DMS79 (cell line): ENCODE data around the gene GPATCH2L.
A peak's percentile ranks its signal among the peaks of the same experiment; 100 is the strongest.

Source experiments
- DNase-seq: peaks from one replicate; lab custom pipeline; 2025; lab: John Stamatoyannopoulos, UW

The GPATCH2L gene

DNA sequence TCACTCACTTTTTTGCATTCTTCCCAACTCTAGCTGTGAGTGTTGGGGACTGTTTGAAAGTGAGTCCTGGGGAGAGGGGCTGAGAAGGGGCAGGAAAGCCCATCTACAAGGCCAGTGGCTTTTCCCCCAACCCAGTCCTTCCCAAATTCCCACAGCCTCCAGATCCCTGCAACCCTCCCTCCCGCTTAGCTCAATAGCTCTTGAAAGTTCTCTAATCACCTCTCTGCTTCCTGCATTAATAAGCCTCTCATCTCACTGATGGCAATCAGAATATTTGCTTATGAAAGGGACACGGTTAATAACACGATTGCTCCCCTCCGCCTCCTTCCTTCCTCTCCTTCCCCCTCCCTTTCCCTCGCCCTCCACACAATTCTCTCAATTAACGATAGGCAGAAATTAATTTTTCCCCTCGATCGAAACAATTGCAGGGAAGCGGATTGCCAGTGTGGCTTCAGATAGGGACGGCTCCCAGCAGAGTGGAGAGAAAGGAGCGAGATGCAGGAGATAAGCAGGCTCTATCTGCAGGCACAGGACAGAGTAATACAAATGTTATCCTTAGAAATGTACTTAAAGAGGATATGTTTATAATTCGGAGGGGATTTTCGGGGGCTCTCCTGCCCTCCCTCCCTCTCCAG, 15.1 kb upstream of the GPATCH2L start:
- DNase-seq, result no peak

DNA sequence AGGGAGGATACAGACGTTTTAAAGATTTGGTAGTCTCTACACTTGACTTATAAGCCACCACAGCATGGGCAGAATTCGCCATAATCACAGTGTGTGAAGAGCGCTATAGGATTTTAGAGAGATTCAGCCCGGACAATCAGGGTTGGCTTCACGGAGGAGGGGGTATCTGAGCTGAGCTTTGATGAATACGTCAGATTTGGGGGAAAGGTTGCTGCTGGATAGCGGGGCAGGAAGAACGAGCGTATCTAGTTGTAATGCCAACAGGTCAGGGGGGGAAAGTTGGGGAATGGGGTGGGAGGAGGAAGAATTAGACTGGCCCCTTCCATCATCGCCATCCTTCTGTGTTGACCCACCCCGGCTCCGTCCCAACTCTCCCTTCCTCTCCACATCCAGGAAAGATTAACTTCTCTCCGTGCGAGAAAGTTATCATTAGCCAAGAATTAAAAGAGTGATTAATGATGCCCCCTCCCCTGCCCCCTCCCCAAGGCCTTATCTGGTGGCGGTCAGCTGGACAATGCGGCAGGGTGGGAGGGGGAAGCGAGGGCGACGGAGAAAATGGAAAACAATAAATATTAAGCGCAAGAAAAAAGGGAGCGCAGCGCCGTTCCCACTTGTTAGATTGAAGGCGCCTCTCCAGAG, 13.5 kb upstream of the GPATCH2L start:
- no peak for DNase-seq

DNA sequence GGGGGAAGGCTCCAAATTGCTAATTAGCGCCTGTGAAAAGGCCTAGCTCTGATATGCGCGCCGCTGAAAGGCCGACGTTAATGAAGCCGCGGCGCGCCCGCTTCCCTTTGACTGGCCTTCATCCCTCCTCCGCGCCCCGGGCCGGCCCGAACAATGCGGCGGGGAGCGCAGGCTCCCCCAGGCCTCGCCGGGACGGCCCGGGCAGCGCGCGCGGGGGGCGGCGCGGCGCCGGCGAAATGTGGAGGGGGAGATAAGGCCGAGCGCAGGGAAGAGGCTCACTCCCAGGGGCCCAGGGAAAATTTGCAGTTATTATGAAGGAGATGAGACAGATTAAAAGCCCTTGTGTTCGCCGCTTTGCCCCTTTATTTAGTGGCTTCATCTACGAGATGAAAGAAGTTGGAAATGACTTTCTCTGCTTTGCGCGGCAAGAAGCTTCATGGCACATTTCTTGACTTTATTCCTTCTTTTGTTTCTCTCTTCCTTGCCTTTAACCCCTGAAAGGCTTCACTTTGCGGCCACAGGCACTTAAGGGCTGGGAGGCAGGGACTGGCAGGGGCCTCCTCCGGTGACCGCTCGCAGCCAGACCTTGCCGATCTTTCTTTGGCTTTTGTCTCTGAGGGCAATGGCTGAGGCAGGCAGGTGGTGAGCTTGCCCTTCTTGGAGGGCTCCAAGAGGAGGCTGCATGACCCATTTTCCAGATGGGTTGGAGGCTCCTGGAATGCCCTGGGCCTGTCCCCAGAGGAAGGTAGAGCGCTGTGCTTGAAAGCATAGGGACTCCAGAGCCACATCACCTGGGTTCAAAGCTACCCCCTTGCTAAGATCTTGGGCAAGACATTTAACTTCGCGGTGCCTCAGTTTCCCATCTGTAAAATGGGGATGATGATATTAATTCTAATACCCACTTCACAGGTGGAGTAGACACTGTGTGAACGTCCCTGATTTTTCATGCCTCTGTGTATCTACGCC, 12.7 kb upstream of the GPATCH2L start:
- DNase-seq, result no peak

DNA sequence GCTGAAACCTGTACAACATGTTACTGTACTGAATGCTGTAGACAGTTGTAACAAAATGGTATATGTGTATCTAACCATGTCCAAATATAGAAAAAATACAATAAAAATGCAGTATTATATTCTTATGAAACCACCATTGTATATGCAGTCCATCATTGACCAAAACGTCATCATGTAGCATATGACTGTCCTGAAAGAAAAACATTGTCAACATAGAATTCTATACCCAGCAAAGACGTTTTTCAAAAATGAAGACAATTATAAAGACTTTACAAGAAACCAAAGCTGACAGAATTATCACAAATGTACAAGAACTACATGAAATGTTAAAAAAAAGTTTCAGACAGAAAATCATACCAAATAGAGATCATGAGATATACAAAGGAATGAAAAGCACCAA, 8.1 kb upstream of the GPATCH2L start:
- no peak for DNase-seq

DNA sequence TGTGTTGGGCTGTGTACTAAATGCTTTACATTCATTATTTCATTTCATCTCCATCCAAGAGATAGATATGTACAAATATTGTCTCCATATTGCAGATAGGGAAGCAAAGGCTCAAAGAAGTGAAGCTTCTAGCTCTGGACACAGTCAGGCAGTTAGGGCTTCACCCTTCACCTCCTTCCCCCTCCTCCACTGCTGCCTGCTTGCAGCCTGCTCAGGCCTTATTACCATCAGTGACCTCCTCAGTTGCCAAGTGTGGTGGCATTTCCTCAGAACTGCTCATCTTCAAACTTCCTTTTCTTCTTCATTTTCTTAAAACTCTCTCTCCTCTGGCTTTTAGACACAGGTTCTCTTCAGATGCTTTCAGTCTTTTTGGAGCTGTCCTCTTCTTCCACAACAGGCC, 4.7 kb upstream of the GPATCH2L start:
- no peak for DNase-seq

DNA sequence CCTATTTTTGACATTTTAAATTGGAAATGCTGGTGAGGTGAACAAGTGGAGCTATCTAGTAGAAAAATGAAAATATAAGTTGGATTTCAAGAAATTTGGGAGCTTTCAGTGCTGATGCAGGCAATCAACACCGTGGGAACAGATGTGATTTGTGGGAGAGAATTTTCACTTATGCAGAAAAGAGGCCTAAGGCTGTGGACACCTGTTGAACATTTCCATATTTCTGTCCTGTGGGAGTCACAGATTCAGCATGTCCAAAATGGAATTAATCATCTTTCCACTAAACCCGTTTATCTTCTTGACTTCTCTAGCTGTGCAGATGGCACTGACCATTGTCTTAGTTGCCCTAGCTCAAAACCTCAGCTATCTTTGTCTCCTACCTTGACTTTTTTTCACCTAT, 2.5 kb upstream of the GPATCH2L start:
- no peak for DNase-seq

DNA sequence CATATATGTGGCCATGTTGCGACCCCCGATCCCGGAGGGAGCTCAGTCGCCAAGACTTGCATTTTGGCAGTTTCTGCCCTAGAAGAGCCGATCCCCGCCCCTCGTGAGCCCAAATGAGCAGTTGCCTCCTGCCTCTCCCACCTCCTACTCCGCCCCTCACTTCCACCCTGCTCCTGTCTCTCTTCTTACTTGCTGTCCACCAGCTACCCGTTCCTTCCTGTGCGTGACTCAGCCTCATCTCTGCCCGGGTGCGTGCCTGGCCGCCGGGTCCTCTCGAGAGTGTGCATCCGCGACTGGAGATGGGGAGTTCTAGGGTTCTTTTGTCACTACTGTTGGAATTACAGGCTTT, 585 bp downstream of the GPATCH2L start:
- no peak for DNase-seq

DNA sequence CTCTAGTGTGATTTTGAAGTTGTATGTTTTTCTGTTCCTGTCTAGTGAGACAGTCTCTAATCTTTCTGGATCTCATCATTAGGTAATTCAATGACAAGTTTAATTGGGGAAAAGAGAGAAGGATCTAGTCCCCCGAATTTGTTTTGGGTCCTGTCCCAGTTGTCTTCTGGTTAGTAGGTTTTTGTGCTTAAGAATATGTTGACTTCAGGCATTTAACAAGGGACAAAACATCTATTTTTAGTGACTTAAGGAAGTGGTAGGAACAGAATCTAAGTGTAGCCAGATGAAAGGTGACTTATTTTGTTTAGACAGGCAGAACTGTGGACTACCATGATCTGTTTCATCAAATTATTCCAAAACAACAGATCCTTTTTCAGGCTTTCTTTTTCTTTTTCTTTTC, 2.2 kb downstream of the GPATCH2L start:
- no peak for DNase-seq

DNA sequence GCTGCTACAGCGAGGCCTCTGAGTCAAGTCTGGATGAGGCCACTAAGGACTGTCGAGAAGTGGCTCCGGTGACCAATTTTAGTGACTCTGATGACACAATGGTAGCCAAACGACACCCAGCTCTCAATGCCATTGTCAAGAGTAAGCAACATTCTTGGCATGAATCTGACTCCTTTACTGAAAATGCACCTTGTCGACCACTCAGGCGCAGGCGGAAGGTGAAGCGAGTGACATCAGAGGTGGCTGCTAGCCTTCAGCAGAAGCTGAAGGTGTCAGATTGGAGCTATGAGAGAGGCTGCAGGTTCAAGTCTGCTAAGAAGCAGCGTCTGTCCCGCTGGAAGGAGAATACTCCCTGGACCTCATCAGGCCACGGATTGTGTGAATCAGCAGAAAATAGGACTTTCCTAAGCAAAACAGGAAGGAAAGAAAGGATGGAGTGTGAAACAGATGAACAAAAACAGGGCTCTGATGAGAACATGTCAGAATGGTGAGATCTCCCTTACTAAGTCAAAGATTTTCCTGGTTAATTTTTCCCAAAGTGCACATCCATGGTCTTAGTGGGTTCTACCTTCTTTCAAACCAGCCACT, 2.9 kb downstream of the GPATCH2L start:
- DNase-seq, result no peak

DNA sequence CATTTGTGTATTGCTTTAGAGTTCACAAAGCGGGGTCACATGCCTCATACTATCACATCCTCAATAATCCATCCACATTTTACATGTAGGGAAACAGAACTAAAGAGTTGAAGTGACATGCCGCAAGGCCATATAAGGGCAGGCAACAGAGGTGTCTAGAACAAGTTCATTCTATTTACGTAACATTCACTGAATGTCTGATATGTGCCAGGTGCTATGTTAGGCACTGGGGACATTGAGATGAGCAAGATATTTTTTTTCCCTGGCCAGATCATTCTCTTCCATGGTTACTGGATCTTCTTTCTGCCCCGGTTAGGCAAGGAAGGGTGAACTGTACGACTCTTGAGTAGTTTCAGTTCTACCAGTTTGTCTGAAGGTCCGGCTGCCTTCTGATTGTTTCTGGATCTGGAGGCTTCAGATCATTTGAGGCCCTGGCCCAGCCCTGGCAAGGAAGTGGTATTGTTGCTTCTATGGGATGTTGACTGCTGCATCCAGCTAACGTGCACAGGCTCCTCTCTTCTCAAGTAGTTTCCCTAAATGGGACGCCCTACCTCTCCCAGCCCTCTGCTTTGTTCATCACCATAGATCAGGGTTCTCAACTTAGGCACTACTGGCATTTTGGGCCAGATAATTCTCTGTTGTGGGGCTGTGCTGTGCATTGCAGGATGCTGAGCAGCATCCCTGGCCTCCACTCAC, 12.1 kb downstream of the GPATCH2L start:
- DNase-seq, result no peak

DNA sequence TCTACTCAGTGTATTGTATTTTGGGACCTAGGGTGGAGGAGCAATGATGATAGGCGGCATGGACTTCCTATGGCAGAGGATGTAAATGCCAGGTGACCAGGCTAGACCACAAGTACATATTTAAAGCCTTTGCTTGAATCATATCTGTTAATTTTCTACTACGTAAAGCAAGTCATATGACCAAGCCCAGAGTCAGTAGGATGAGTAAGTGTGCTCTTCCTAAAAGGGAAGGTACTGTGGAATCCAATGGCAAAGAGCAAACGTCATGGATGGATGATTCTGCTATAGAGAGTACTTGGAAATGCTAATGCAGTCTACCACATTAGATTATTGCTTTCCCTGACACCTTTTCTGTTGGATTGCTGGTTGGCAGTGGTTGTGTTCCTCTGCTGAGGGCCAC, 16.8 kb downstream of the GPATCH2L start:
- no peak for DNase-seq

DNA sequence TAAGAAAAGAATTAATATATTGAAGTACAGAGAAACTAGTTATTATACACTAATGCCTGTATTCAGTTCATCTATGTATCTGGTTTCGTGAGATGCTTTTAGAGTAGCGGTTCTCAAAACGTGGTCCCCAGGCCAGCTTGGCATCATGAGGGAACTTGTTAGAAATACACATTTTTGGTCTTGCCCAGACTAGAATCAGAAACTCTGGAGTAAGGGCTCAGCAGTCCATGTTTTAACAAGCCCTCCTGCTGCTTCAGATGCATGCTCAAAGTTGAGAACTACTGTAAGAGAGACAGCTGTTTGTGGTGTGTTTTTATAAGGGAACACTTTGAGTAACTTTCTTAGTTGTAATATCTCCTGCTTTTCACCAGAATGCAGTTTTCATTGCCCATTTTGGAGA, 18.1 kb downstream of the GPATCH2L start:
- no peak for DNase-seq

DNA sequence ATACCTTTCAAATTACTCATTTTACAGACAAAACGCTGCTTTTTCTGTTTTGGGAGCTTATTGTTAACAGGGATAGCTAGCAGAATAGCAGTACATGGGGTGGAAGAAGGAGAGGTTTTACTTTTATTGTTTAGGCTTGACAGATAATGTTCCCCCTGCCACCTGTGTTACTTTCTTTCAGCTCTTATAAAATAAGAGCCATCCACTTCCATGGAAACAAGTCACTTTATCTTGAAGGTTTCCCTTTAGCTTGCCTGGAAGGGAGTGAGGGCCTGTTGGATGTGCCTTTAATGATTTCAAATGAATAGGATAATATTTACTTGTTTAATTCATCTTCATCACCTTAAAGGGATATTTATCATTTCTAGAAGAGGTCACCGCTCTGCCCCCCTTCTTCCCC, 23.3 kb downstream of the GPATCH2L start:
- no peak for DNase-seq

DNA sequence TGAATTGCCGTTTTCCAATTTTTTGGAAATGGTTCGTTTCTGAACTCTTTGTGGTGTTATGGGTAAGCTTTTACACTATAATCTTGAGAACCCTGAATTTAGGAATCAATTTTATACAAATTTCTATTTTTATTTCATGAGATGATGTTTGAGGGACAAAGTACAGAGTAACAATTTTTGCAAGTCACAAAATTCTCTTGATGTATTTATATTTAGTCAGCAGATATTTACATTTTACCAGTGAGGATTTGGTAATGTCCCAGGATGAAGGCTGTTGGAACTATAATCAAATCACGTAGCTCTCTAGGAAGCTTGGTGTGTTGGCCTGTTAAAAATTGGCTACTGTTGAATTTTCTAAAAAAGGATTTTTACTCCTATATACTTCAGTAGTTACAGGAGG, 24.2 kb downstream of the GPATCH2L start:
- DNase-seq, result no peak

DNA sequence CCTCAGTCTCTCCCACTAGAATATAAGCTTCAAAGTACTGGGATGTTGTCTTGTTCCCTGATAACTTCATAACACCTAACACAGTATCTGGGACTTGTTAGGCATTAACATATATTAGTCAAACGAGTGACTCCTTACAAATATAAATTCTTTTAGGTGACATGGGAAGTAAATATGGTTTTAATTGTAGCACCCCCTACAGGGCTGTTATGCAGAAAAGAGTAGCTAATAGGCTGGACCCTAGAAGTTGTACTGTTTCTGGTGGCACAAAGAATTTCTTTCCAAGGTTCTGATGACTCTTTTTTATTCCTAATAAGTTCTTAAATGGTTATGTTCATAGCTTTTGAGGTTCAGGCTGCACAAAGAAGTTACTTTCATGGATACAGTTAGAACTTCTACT, 29.8 kb downstream of the GPATCH2L start:
- no peak for DNase-seq

DNA sequence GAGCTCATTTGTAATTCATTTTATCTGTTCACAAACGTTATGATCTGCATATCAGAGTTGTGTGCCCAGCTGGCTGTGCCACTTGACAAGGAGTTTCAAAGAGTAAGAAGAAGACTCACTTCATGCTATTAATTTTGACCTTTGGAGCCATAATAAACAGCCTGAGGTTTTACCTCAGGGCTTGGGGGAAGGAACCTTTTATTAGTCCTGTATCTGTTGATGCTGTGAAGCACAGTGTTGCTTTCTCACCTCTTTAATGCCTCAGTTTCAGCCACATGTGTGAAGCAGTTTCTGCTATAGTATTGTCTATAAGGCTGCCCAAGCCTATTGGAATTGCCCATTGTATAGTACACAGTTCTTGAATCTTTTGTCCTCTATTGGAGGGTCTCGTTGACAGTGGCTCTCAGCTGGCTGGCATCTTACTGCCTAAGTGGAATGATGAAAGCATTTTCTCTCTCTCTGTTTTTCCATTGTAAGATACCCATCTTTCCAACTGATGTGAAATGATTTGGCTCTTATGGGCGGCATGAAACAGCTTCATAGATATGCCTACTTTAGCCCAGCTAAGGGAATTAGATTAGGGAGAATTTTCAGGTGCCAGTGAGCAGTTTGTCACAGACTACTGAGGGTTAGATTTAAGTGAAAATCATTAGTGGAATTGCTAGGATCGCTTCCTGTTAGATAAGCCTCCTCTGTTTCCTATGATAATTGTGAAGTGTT, 34.7 kb downstream of the GPATCH2L start:
- DNase-seq, result peak; percentile 74

DNA sequence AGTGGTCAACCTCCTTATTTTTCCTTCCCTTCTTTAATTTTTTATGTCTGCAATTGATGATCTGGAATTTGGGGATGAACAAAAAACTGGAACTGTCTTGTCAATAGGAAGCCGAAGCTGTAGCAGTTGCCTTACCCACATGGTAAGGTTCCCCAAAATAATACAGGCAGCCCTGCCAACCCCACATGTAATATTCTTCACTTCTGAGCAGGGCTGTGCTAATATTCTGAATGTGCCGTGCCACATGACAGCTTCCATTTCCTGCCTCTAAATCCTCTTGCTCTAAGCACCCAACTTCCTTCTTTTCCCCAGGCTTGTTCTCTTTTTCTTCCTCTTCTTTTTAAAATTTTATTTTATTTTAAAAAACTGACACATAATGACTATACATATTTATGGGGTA, 39.6 kb downstream of the GPATCH2L start:
- DNase-seq, result no peak

DNA sequence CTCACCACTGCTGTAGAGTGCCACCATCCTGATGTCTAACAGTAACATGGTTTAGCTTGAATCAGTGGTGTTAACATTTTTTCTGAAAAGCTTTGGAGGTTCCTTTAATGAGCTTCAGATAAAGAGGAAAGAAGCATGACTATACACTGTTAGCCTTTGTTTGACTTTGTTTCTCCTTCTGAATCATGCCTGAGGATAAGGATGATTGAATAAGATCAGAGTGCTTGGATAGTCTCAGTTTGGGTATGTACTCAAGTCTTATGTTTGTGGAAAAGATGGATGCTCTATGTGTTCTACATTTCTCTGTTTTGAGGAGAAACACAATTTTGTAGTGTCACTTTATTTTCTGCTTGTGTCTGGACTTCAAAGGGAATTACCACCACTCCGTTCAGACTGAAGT, 42.0 kb downstream of the GPATCH2L start:
- DNase-seq, result no peak

DNA sequence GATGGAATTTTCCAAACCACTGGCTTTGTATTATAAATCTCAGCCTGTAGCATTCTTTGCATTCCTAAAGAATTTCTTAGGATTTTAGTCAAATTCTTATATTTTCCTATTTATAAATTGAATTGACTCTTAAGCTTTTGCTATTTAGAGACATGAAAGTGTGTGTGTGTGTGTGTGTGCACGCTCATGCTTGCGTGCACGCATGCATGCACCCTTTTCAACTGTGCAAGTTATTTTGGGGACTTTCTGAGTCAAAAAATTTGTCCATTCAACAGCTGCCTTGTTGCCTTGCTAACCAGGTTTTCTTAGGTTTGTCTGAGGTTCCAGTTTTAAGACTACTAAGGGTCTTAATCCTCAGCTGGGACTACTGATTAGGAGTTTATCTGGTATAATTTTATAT, 42.6 kb downstream of the GPATCH2L start:
- DNase-seq, result no peak

DNA sequence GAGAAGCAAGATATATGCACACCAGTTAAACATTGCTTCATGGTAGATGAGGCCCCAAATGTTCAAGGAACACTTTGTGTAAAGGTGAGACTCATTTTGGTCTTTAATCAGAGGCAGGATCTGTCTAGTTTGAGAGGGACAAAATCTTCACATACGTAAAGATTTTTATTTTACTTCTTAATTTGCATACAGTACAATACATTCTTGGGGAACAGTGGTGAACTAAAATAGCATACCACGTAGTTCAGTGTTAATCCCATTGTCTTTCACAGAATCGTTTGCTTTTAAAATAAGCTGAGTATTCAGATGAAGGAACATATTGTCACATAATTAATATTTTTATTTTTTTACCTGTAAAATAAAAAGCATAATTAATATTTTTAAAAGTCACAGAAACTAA, 43.3 kb downstream of the GPATCH2L start:
- DNase-seq, result no peak

DNA sequence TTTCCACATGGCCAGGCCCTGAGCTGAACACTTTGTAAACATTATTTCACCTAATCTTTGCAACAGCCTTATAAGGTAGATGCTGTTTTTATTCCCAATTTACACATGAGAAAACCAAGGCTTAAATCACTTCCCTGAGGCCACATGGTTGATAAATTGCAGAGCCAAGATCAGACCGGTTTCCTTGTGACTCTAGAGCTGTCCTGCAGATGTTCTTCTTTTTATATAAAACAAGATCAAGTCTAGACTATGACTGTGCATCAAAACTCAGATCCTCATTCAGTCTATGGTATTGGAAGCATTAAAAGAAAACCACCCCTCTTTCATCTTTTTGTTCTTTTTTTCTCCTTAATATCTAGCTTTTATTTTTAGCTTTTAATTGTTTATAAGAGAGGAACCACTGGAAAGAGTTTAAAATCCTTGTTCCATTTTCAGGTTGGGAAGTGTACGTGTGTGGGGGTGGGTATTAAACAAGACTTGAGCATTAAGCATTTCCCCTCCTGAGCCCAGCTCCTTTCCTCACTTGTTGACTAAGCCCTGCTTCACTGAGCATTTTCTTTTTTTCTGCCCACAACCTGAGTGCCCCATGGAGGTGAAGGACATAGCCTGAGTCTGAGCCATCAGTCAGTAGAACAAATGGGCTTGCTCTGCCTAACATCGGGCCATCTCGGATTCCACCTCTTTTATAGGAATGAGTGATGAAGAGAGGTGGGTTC, 45.4 kb downstream of the GPATCH2L start:
- no peak for DNase-seq
